Placental epithelial cell (primary cell): Measurements from ENCODE around the gene PLA1A. TPM values are rescaled to one million over a fixed set of nuclear protein-coding genes. Genes with fewer than 3 reads are reported as not detected.

Experiments used
- total RNA-seq: library from RNA; depleted of rRNA; stranded (reverse); fragments of >200 nt; gene quantifications from 2 replicates; pipeline ENCODE4 v1.2.3, GENCODE V29; 2012

Gene PLA1A
- 0.87 and 1.6 TPM in 2 replicates for total RNA-seq

GRCh38 chr3:119597548-119598288, at the start of gene PLA1A:
TSS of gene PLA1A (plus strand) at chr3:119597885. CDS start at chr3:119597914, 29 bp downstream.

GRCh38 chr3:119559441-119559963, 38.2 kb upstream of the PLA1A start, which contains the start of gene CD80:
TSS of gene CD80 (minus strand) at chr3:119559614. CDS start at chr3:119557728, 1,886 bp downstream.

GRCh38 chr3:119579366-119580066, 18.2 kb upstream of the PLA1A start, which contains the start of gene ADPRH:
TSS of gene ADPRH (plus strand) at chr3:119579492. CDS start at chr3:119582170, 2,678 bp downstream.

GRCh38 chr3:119660474-119661440, 63.1 kb downstream of the PLA1A start, which contains the start of gene POPDC2:
TSS of gene POPDC2 (minus strand) at chr3:119660589. CDS start at chr3:119660423, 166 bp downstream.

GRCh38 chr3:119676771-119677640, 79.3 kb downstream of the PLA1A start, which contains the start of gene COX17:
TSS of gene COX17 (minus strand) at chr3:119677406. CDS start at chr3:119677310, 96 bp downstream.

Other genes starting within 250 kb of the PLA1A start
- 89.9 and 100 TPM in 2 replicates for gene TMEM39A, start 134.3 kb upstream of the PLA1A start, total RNA-seq
- gene POGLUT1, start 128.9 kb upstream of the PLA1A start, total RNA-seq: 10.6 and 19.1 TPM in 2 replicates
- gene TIMMDC1, start 99.3 kb upstream of the PLA1A start, total RNA-seq: 46.7 and 67.5 TPM in 2 replicates
- 0.39 and 0.76 TPM in 2 replicates for gene CD80, start 38.3 kb upstream of the PLA1A start, total RNA-seq
- gene ADPRH, start 18.4 kb upstream of the PLA1A start, total RNA-seq: 23.6 and 25.3 TPM in 2 replicates
- gene POPDC2, start 62.7 kb downstream of the PLA1A start, total RNA-seq: 0.22 and 1.6 TPM in 2 replicates
- 6.3 and 17.7 TPM in 2 replicates for gene COX17, start 79.5 kb downstream of the PLA1A start, total RNA-seq
- not detected in 2 replicates for gene CFAP91, start 105.1 kb downstream of the PLA1A start, total RNA-seq
- gene NR1I2, start 184.2 kb downstream of the PLA1A start, total RNA-seq: not detected in 2 replicates